Measurements from ENCODE around the gene PSMA7. TPM values are rescaled to one million over a fixed set of nuclear protein-coding genes. Genes with fewer than 3 reads are reported as not detected.

The PSMA7 gene
- polyA plus RNA-seq, 1 of the 3 experiments (the other 2 are of a cell fraction): 801 TPM

- no peak overlapping the region for H3K4me3 ChIP-seq (ENCODE audit: low read depth in 2 of 2, low read length in 1 of 2)
- CTCF ChIA-PET: no interaction called here
- WGBS (ENCODE audit: low lambda C conversion rate): 74% methylated on average over 11 of the region's 17 CpGs
- DNase-seq: no peak
- H3K4me1 ChIP-seq (ENCODE audit: control insufficient read depth in 1 of 2, insufficient read depth in 2 of 2, low read depth in 1 of 2, low read length in 1 of 2): peaks cover 0 to 5% of the 10 kb centered on the region in 2 experiments; a peak in 1 of 4 replicates
- H3F3A ChIP-seq (replicated peaks; ENCODE audit: insufficient read depth): no peaks in the 10 kb centered on the region
- H3K4me2 ChIP-seq: no peak overlapping the region
- no peaks in the 10 kb centered on the region for H3K9me3 ChIP-seq
- no peak for TF ChIP-seq FOSL2 (IDR thresholded peaks at IDR 0.05; ENCODE audit: borderline replicate concordance, low read depth)
- TF ChIP-seq GATA2 (CRISPR knock-in tag; IDR thresholded peaks at IDR 0.05): no peak
- TF ChIP-seq CHD2 (IDR thresholded peaks at IDR 0.05; ENCODE audit: low read length, partially characterized antibody): no peak
- no peak for TF ChIP-seq TAF1 (IDR thresholded peaks at IDR 0.05; ENCODE audit: borderline replicate concordance, low read depth, low read length)
- no peak for TF ChIP-seq RAD21 (IDR thresholded peaks at IDR 0.05; ENCODE audit: low read length)
- TF ChIP-seq NFIC (IDR thresholded peaks at IDR 0.05; ENCODE audit: borderline replicate concordance): no peak
- no peak for TF ChIP-seq CTCF (IDR thresholded peaks at IDR 0.05)
- TF ChIP-seq YY1 (IDR thresholded peaks at IDR 0.05; ENCODE audit: low read depth): no peak
- no peak for TF ChIP-seq FOXJ3 (CRISPR knock-in tag; IDR thresholded peaks at IDR 0.05)
- no peak for TF ChIP-seq IRF3 (IDR thresholded peaks at IDR 0.05; ENCODE audit: low read depth, low read length)
- TF ChIP-seq GABPA (IDR thresholded peaks at IDR 0.05; ENCODE audit: low read depth): no peak
- TF ChIP-seq RXRA (IDR thresholded peaks at IDR 0.05; ENCODE audit: borderline replicate concordance, low read depth): no peak
- no peak overlapping the region for H2AFZ ChIP-seq (ENCODE audit: low read depth)
- no peaks in the 10 kb centered on the region for H3K9me2 ChIP-seq
- no peaks in the 10 kb centered on the region for H3K27me3 ChIP-seq (ENCODE audit: insufficient read depth)
- peaks cover 26% of the 10 kb centered on the region for H4K20me1 ChIP-seq (ENCODE audit: insufficient read depth)
- no peak overlapping the region for H3K9ac ChIP-seq
- H3K36me3 ChIP-seq (replicated peaks in 1 of 2; ENCODE audit: control insufficient read depth in 1 of 2, insufficient read depth in 2 of 2, low read length in 1 of 2): peaks cover 0 to 37% of the 10 kb centered on the region in 2 experiments
- H3K79me2 ChIP-seq (ENCODE audit: insufficient read depth): peaks cover 32% of the 10 kb centered on the region
- H3K27ac ChIP-seq (ENCODE audit: low read depth in 2 of 2, low read length in 1 of 2): no peak overlapping the region; a peak in 1 of 4 replicates
- POLR2A ChIA-PET: no interaction called here
These were observed 18.2 kb upstream of the PSMA7 start for GRCh38 chr20:62161347-62161746.

- no peak overlapping the region for H3K4me2 ChIP-seq
- CTCF ChIA-PET: no interaction called here
- TF ChIP-seq GATA2 (CRISPR knock-in tag; IDR thresholded peaks at IDR 0.05) (no peak), RCOR1 (IDR thresholded peaks at IDR 0.05; ENCODE audit: low read length) (no peak), TEAD4 (IDR thresholded peaks at IDR 0.05; ENCODE audit: borderline replicate concordance, insufficient read depth) (no peak), REST (IDR thresholded peaks at IDR 0.05; ENCODE audit: low read depth, low read length) (no peak), USF2 (IDR thresholded peaks at IDR 0.05; ENCODE audit: borderline replicate concordance, low read depth, low read length) (no peak), RXRA (IDR thresholded peaks at IDR 0.05; ENCODE audit: borderline replicate concordance, low read depth) (no peak), ZBTB33 (IDR thresholded peaks at IDR 0.05; ENCODE audit: borderline replicate concordance, low read depth) (no peak)
These were observed 17.7 kb upstream of the PSMA7 start for GRCh38 chr20:62160876-62161275.

More at GRCh38 chr20:62160876-62161275, 17.7 kb upstream of the PSMA7 start:
- Histone ChIP-seq H3K9me3 (no peaks in the 10 kb centered on the region), H3K9ac (no peak overlapping the region), H3K79me2 (ENCODE audit: insufficient read depth) (peaks cover 37% of the 10 kb centered on the region), H3K4me1 (ENCODE audit: control insufficient read depth in 1 of 2, insufficient read depth in 2 of 2, low read depth in 1 of 2, low read length in 1 of 2) (peaks cover 0 to 5% of the 10 kb centered on the region in 2 experiments; a peak in 1 of 4 replicates), H2AFZ (ENCODE audit: low read depth) (no peak overlapping the region), H3K27me3 (ENCODE audit: insufficient read depth) (no peaks in the 10 kb centered on the region), H4K20me1 (ENCODE audit: insufficient read depth) (peaks cover 30% of the 10 kb centered on the region), H3F3A (replicated peaks; ENCODE audit: insufficient read depth) (no peaks in the 10 kb centered on the region), H3K4me3 (ENCODE audit: low read depth in 2 of 2, low read length in 1 of 2) (no peak overlapping the region), H3K9me2 (no peaks in the 10 kb centered on the region), H3K27ac (ENCODE audit: low read depth in 2 of 2, low read length in 1 of 2) (no peak overlapping the region; a peak in 1 of 4 replicates), H3K36me3 (replicated peaks in 1 of 2; ENCODE audit: control insufficient read depth in 1 of 2, insufficient read depth in 2 of 2, low read length in 1 of 2) (peaks cover 0 to 32% of the 10 kb centered on the region in 2 experiments)
- POLR2A ChIA-PET: no interaction called here
- DNase-seq: no peak
- WGBS (ENCODE audit: low lambda C conversion rate): 93% methylated on average over 14 of the region's 17 CpGs
